Small intestine (tissue), 7 donors: ENCODE measurements around the gene PIP5K1A. TPM values are rescaled to one million over a fixed set of nuclear protein-coding genes. Genes with fewer than 3 reads are reported as not detected.
A peak's percentile ranks its signal among the peaks of the same experiment; 100 is the strongest.
"Not testable (repeated sequence)": the region's sequence is repeated elsewhere in the genome, so short reads cannot be mapped to it uniquely, and the experiment has no call there.

ENCODE experiments used
- DNase-seq, 2 donors: peaks; one replicate each; pipeline versions ENCODE4 v3.0.0 to v3.0.0-alpha.2; 2013
- FAIRE-seq: peaks from 2 replicates; lab custom pipeline; 2012; peaks lifted over from hg19 to GRCh38; lab: Jason Lieb, UNC
- H3K27ac ChIP-seq, 3 donors: one replicate each; pipeline ENCODE4 v1.5.1; 2013; ENCODE audit warnings: low read length in 2 of 3, mild to moderate bottlenecking in 2 of 3, control low read depth in 1 of 3, inconsistent platforms in 1 of 3, low read depth in 1 of 3, moderate library complexity in 1 of 3
- H3K27me3 ChIP-seq, 3 donors: one replicate each; pipeline ENCODE4 v1.6.1; 2013; ENCODE audit warnings: low read length in 3 of 3, inconsistent platforms in 1 of 3; ENCODE audit not compliant: control insufficient read depth in 3 of 3, insufficient read depth in 3 of 3
- H3K36me3 ChIP-seq, 3 donors: one replicate each; pipeline ENCODE4 v1.6.1; 2013; ENCODE audit warnings: low read length in 3 of 3, inconsistent platforms in 1 of 3, low read depth in 1 of 3, mild to moderate bottlenecking in 1 of 3, moderate library complexity in 1 of 3; ENCODE audit not compliant: control insufficient read depth in 3 of 3, insufficient read depth in 2 of 3
- H3K4me1 ChIP-seq, 3 donors: one replicate each; pipeline ENCODE4 v1.6.1; 2013; ENCODE audit warnings: low read length in 2 of 3, inconsistent platforms in 1 of 3, low read depth in 1 of 3, mild to moderate bottlenecking in 1 of 3, moderate library complexity in 1 of 3; ENCODE audit not compliant: control insufficient read depth in 3 of 3, insufficient read depth in 2 of 3
- H3K4me3 ChIP-seq, 3 donors: one replicate each; pipeline ENCODE4 v1.5.1; 2013; ENCODE audit warnings: low read length in 3 of 3, control low read depth in 1 of 3, inconsistent platforms in 1 of 3, low read depth in 1 of 3, mild to moderate bottlenecking in 1 of 3, moderate library complexity in 1 of 3
- H3K9me3 ChIP-seq, 2 donors: one replicate each; pipeline ENCODE4 v1.6.1; 2013; ENCODE audit warnings: low read depth in 1 of 2, low read length in 1 of 2; ENCODE audit not compliant: control insufficient read depth in 2 of 2, insufficient read depth in 1 of 2
- WGBS, 3 donors: extraction: QIAGEN DNeasy Blood & Tissue Kit; methylation state at CpG; one replicate each; pipeline ENCODE4 v1.1.7; 2013; 5-methylcytosine and 5-hydroxymethylcytosine counted together
- polyA plus RNA-seq, 4 donors: library from polyadenylated mRNA; stranded (reverse) in 3 of 4; unstranded in 1 of 4; fragments of 200-250 nt in 3 of 4; fragments of 120-200 nt in 1 of 4; gene quantifications; one replicate each; pipeline versions ENCODE4 v1.2.1 to v1.2.3, GENCODE V29; 2013
- donor health status: healthy with polysubstance abuse.
- donor health status: control.
- donor health status: control.
- donor health status: Bipolar disorder and iron deficiency.
- donor health status: healthy.

Gene PIP5K1A
- polyA plus RNA-seq, 4 donors, result 18.8 to 31.7 (median 31.4) TPM

DNA sequence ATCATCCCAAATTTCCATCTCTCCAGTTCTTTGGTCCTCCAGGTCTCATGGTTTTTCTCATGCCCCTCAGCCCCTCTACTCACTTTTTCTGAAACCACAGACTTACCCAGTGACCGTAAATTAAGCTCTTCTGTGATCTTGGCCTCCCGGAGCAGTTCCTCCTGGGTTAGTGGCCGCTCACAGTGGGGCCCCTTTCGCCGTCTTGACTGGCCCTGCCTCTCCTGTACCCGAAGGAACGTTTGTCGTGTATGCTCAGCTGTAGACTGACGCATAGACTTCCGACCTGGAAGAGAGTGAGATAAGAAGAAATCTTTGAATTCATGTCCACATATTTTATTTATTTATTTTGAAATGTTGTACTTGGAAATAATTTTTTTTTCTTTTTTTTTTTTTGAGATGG is 14.1 kb upstream of the PIP5K1A start:
- H3K36me3 ChIP-seq, result peaks cover 2 to 53% (median 19%) of the 10 kb centered on the region in 3 donors
- no peak for FAIRE-seq

DNA sequence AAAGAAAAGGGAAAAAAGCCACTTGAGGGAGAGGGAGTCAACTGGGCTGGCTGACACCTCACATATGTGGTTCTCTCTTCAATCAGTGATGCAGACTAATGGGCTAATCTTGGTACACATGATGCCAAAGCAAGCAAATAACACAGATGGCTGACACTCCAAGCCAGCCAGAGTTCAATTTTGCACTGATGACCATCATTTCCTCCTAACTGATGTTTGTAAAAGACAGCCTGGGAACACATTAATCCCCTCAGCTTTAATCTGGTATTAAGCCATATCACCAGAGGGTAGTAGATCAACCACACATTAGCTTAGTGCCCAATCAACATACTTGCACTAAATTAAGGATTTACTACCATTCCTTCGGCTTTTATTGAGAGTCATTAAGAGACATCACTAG is 11.1 kb upstream of the PIP5K1A start:
- Histone ChIP-seq H3K9me3 (no peaks in the 10 kb centered on the region), H3K27me3 (no peaks in the 10 kb centered on the region), H3K27ac (no peak overlapping the region), H3K4me3 (no peak overlapping the region), H3K4me1 (peaks cover 0 to 5% (median 3%) of the 10 kb centered on the region in 3 donors), H3K36me3 (peaks cover 0 to 26% (median 14%) of the 10 kb centered on the region in 3 donors)
- WGBS, 3 donors, result 54 to 88% (median 63%) methylated on average over 1 of the region's 1 CpG
- DNase-seq, result no peak
- no peak for FAIRE-seq

More for the DNA sequence above, 14.1 kb upstream of the PIP5K1A start:
- DNase-seq, result no peak
- Histone ChIP-seq H3K4me3 (no peak overlapping the region), H3K4me1 (peaks cover 0 to 5% (median 3%) of the 10 kb centered on the region in 3 donors), H3K27ac (no peak overlapping the region), H3K27me3 (no peaks in the 10 kb centered on the region), H3K9me3 (no peaks in the 10 kb centered on the region)
- 92 to 96% (median 95%) methylated on average over 10 of the region's 10 CpGs for WGBS, 3 donors

DNA sequence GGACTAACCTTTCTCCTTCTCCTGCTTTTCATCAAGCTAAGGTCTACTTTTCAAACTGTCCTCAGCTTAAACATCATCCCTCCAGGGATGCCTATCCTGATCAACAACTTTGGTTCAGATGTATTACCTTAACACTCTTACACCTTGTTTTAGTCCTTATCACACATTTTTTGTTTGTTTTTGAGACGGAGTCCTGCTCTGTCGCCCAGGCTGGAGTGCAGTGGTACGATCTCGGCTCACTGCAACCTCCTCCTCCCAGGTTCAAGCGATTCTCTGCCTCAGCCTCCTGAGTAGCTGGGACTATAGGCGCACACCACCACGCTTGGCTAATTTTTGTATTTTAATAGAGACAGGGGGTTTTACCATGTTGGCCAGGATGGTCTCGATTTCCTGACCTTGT is 9.7 kb upstream of the PIP5K1A start:
- FAIRE-seq, H3K9me3 ChIP-seq, H3K27me3 ChIP-seq, H3K4me1 ChIP-seq, H3K27ac ChIP-seq, DNase-seq: not testable (repeated sequence)
- Histone ChIP-seq H3K36me3 (peaks cover 0 to 17% (median 8%) of the 10 kb centered on the region in 3 donors), H3K4me3 (peak overlapping the region in 1 of 3 donors; percentile 70)
- 32 to 66% (median 42%) methylated on average over 8 of the region's 8 CpGs for WGBS, 3 donors

DNA sequence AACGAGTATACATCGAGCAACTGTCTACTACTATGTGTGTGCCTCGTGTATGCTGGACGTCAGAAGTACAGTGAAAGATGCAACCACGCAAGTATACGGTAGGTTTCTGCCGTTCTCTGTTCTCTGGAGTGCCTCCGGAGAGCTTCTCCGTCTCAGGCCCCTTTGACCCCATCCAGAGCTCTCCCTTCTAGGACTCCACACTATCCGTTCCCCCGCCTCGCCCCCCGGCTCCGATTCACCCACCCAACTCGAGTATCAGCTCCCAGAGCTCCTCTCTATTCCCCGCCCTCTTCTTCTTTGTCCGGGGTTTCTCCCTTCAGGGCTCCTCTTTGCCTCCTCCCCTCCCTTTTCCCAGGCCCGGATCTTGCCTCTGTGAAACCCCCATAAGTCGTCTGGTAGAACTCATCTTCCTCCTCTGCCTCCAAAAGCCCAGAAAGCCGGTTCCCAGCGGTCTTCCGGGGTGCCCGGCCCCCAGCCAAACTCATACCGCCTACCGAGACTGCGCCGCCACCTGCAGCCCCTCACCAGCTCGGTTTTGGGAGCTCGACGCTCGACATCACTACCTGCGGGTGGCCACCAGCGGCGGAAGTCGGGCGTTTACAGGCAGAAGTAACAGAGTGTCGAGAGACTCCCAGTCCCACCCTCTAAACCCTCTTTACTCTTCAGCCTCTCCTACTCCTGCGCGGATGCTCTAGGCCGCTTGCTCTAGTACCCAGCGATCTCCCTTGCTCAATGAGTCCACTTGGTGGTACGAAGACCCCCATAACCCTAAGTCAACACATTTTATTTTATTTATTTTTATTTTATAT is 8.5 kb upstream of the PIP5K1A start, which contains the start of gene VPS72:
VPS72 (minus strand) TSS at position 561 of the 809 bp plus-strand sequence; CDS start at position 485, 76 bp downstream.
- 0 to 1% (median 0%) methylated on average over 41 to 42 of the region's 42 CpGs for WGBS, 3 donors
- H3K4me1 ChIP-seq, result peaks cover 0 to 5% (median 3%) of the 10 kb centered on the region in 3 donors
- FAIRE-seq (no peak), DNase-seq (peak; percentile 90 to 94)
- peak within 1 kb of the TSS; percentile 28 to 79 (median 70) for H3K4me3 ChIP-seq
- peaks cover 0 to 10% (median 3%) of the 10 kb centered on the region in 3 donors for H3K36me3 ChIP-seq
- H3K27ac ChIP-seq, result peak within 1 kb of the TSS; percentile 60 to 83 (median 69)
- no peaks in the 10 kb centered on the region for H3K27me3 ChIP-seq
- H3K9me3 ChIP-seq, result no peaks in the 10 kb centered on the region

DNA sequence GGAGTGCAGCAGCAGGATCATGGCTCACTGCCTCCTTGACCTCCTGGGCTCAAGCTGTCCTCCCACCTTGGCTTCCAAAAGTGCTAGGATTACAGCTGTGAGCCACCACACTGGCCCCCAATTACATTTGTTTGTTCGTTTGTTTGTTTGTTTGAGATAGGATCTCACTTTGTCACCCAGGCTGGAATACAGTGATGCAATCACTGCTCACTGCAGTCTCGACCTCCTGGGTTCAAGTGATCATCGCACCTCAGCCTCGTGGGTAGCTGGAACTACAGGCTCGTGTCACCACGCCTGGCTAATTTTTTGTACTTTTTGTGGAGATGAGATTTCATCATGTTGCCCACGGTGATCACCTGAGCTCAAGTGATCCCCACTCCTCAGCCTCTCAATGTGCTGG is 6.3 kb upstream of the PIP5K1A start:
- Histone ChIP-seq H3K4me3 (no peak overlapping the region), H3K9me3 (no peaks in the 10 kb centered on the region), H3K36me3 (no peaks in the 10 kb centered on the region), H3K4me1 (peaks cover 0 to 6% (median 3%) of the 10 kb centered on the region in 3 donors), H3K27me3 (no peaks in the 10 kb centered on the region), H3K27ac (no peak overlapping the region)
- WGBS, 3 donors, result 68 to 73% (median 68%) methylated on average over 7 of the region's 7 CpGs
- no peak for FAIRE-seq
- no peak for DNase-seq

DNA sequence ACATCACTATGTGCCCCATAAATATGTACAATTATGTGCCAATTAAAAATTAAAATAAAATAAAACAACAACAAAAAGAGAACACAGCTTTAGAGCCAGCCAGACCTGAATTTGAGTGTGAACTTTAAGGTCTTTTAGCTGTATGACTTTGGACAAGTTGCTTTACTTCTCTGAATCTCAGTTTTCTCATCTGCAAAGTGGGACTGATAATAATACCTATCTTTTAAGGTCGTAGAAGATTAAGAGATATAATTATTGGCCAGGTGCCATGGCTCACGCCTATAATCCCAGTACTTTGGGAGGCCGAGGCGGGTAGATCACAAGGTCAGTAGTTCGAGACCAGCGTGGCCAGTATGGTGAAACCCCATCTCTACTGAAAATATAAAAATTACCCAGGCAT is 5.0 kb upstream of the PIP5K1A start:
- Histone ChIP-seq H3K9me3 (no peaks in the 10 kb centered on the region), H3K4me3 (no peak overlapping the region), H3K27ac (no peak overlapping the region), H3K36me3 (no peaks in the 10 kb centered on the region), H3K4me1 (peaks cover 0 to 16% (median 6%) of the 10 kb centered on the region in 3 donors), H3K27me3 (no peaks in the 10 kb centered on the region)
- FAIRE-seq (no peak), DNase-seq (no peak)
- WGBS, 3 donors, result 32 to 69% (median 39%) methylated on average over 6 of the region's 6 CpGs

DNA sequence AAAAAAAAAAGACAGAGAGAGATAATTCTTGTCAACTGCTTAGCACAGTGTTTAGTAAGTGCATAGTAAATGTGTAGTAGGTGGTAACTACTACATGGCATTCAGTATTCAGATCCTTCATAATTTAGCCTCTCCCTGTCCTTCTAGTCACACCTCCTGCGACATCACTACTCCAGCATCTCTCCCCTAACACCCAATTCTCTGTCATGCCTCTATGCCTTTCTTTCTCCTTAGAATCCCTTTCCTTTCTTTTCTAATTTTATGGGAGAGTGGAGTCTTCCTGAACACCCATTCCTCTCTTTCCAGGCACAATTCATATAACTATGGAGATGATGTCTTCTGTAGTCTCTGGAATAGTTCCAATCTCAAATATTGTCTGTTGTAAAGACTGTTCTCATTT is 4.5 kb upstream of the PIP5K1A start:
- WGBS, 3 donors, result 79 to 81% (median 80%) methylated on average over 1 of the region's 1 CpG
- no peaks in the 10 kb centered on the region for H3K27me3 ChIP-seq
- no peak overlapping the region for H3K4me3 ChIP-seq
- H3K36me3 ChIP-seq, result no peaks in the 10 kb centered on the region
- H3K27ac ChIP-seq, result no peak overlapping the region
- FAIRE-seq (no peak), DNase-seq (no peak)
- H3K4me1 ChIP-seq, result peaks cover 0 to 12% (median 6%) of the 10 kb centered on the region in 3 donors
- H3K9me3 ChIP-seq, result no peaks in the 10 kb centered on the region

DNA sequence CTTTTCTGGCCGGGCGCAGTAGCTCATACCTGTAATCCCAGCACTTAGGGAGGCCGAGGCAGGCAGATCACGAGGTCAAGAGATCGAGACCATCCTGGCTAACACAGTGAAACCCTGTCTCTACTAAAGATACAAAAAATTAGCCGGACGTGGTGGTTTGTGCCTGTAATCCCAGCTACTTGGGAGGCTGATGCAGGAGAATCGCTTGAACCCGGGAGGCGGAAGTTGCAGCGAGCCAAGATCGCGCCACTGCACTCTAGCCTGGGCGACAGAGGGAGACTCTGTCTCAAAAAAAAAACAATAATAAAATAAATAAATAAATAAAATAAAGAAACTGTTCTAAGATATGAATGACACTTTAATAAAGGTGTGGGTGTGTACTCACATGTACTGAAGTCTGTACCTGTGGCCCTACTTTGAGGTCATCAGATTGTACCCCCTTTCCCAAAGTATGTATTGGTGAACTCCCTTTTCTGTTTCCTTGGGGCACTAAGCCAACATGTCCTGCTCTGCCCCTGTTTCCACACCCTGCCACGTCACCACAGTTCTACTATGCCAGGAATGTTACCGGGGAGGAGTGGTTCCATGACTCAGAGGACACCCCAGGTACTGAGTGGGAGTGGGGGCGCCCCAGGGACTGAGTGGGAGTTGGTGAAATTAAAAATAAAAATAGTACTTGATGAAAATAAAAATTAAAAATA is 3.3 kb upstream of the PIP5K1A start:
- not testable (repeated sequence) for H3K9me3 ChIP-seq, FAIRE-seq, H3K27me3 ChIP-seq, H3K36me3 ChIP-seq
- peaks cover 0 to 18% (median 8%) of the 10 kb centered on the region in 3 donors for H3K4me1 ChIP-seq
- DNase-seq, result peak; percentile 59 to 99
- WGBS, 3 donors, result 23 to 69% (median 44%) methylated on average over 17 of the region's 17 CpGs
- H3K4me3 ChIP-seq, result peak overlapping the region in 1 of 3 donors; percentile 33
- peak overlapping the region in 2 of 3 donors; percentile 37 to 78 for H3K27ac ChIP-seq
